NCI-H2227 treated with DMSO at 0.1 percent for 48 hours (cell line): ENCODE measurements around the gene ADD2.
"Not testable (repeated sequence)": the region's sequence is repeated elsewhere in the genome, so short reads cannot be mapped to it uniquely, and the experiment has no call there.

Source experiments
- DNase-seq: peaks from one replicate; lab custom pipeline; 2025; lab: John Stamatoyannopoulos, UW

ADD2 gene

DNA sequence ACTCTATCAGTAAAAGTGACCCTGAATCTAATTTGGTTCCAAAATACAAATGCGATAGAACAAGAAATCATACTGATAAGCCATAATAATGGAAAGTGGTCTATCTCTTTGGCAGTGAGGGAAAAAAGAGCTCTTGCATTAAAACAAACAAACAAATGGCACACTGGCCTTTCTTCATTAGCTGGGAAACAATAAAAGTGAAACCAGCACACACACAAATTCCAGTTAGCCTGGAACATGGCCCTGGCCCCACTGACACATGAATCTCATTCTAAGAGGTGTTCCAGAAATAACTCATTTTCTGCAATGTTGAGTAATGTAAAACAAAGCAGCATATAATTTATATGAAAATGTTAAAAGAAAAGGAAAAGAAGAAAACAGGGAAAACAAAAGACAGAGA is 135.0 kb downstream of the ADD2 start:
- no peak for DNase-seq

DNA sequence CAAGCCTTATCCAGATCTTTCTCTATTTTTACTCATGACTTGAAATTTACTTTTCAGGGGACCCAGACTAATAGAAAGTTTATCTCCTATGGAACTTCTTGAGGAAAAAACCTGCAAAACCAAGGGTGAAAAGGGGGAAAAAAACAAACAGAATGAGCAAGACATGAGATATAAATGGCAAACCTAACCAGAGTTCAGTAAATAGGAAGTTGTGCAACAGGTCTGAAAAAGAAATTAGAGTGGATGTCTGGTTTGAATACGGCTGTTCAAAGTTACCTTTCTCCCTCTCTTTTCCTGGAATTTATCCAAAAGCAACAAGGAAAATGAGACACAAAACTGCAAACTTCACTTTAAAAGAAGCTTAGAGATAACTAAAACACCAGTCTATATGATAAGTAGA is 135.6 kb downstream of the ADD2 start:
- DNase-seq: no peak

DNA sequence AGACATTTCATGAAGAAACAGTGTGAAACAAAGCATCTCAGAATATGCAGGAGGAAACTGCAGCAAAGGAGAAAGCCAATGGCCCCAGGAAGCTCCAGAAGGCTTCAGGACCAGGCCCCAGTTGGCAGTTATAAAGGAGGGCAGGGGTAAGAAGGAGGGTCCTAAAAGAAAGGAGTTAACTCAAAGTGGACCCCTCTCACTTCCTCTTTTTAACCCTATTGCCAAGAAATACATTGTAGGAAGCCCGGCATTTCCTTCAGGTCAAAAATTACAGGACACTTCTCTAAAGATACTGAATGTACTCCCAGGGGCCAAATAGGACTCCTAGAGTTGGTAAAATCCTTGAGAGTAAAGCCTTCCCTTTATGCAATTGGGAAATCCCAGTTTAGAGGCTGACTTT is 137.2 kb downstream of the ADD2 start:
- no peak for DNase-seq

DNA sequence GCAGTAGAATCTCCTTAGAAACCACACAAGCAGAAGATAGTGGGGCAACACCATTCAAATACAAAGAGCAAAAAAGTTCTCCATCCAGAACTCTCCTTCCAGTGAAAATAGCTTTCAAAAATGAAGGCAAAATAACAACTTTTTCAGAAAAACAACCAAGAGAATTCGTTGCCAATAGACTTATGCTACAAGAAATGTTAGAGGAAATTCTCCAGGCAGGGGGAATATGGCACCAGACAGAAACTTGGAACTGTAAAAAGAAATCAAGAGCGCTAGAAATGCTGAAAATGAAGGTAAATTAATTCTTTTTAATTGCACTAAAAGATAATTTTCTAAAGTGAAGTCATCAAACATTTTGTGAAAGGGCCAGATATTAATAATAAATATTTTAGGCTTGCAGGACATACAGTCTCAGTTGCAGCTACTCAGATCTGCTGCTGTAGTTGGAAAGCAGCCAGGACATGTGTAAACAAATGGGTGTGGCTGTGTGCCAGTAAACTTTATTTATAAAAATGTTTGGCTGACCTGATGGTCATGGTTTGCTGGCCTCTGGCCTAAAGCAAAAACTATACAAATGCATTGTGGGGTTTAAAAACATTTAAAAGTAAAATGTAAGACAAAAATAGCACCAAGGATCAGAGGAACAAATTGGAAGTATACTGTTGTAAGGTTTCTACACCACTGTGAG is 140.6 kb downstream of the ADD2 start:
- no peak for DNase-seq

DNA sequence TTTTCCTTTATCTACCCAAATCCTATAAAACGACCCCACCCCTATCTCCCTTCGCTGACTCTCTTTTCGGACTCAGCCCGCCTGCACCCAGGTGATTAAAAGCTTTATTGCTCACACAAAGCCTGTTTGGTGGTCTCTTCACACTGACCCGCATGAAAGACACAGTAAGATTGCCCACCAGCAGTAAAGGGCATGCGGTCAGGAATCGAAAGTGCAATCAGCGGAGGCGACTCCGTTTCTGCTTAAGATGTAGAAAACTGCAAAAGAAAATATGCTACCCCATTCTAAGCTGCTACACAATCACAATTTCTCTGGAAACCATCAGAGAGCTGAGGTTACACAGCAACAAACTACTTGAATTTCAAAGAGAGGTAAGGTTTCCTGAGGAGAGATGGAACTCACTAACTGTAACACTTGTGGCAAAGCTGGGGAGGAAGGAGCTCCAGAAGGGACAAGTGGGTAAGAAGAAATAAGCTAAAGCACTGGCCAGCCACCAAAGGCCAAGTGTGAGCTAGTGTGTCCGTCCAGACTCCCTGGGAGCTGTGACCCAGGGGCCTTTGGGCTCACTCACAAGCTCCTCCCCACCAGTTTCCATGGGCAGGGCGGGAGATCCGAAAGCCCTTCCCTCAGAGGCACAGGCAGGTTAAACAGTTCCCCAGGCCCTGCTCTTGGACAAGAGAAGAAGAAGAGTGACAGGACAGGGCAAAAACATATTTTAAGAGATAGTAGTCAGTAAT is 141.6 kb downstream of the ADD2 start:
- DNase-seq: no peak

DNA sequence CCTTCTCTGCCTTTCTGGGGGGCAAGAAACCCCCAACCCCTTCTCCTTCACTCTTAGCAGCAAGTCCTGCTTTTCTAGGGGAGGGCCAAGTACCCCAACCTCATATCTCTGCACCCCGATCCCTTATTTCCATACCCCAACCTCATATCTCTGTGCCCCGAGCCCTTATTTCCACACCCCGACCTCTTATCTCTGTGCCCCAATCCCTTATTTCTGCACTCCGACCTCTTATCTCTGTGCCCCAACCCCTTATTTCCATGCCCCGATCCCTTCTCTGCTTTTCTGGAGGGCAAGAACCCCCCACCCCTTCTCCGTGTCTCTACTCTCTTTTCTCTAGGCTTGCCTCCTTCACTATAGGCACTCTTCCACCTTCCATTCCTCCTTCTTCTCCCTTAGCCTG is 146.5 kb downstream of the ADD2 start:
- DNase-seq: not testable (repeated sequence)

DNA sequence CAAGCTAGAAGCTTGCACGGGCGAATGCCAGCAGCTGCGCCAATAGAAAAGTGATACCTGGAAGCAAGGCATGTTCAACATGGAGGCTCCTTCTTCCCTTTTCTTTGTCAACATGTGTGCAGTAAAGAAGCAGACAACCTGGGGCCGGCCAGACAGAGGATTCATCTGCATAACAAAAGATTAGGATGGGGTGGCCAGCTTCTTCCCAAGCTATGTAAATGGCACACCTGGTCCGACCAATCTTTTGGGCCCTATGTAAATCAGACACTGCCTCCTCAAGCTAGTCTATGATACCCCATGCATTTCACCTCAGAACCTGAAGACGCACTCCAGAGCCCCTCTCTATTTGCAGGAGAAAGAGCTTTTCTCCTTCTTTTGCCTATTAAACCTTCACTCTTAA is 148.0 kb downstream of the ADD2 start:
- DNase-seq: no peak

DNA sequence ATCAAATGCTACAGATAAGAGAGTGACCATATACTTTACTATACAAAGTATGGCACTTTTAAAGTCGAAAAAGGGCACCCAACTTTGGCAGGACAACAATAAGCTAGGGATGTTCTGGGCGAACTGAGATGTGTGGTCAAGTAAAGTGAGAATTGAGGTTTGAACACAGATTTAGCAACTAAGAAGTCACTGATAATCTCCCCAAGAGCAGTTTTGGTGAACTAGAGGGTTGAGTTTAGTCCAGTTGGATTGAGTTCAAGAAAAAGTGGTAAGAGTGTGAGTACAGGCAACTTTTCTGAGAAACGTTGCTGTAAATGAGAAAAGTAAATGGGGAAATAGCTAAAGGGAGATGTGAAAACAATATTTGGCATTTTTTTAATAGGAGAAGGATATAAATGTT is 148.8 kb downstream of the ADD2 start:
- DNase-seq: no peak

DNA sequence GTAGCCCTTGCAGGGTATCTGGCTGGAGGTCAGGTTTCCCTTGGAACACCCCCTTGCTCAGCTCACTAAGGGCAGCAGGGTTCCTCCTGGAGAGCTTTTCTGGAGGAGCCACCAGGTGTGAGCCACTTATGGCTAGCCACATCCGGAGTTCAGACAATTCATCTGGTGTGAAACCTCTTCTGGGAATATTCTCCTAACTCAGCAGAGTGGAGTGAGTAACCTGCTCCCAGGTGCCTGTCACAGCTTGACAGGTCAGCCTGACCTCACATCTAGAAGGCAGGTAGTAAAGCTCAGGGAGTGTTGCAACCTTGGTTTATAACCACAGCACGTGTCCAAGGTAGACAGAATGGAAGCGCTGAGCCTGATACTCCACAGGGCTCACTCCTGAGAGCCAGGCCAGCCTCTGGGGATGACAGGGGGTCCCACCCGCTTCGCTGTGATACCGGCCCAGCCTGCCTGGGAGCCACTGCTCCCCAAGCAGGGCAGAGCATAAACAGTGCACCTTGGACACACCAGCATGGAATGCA is 151.8 kb downstream of the ADD2 start:
- no peak for DNase-seq

DNA sequence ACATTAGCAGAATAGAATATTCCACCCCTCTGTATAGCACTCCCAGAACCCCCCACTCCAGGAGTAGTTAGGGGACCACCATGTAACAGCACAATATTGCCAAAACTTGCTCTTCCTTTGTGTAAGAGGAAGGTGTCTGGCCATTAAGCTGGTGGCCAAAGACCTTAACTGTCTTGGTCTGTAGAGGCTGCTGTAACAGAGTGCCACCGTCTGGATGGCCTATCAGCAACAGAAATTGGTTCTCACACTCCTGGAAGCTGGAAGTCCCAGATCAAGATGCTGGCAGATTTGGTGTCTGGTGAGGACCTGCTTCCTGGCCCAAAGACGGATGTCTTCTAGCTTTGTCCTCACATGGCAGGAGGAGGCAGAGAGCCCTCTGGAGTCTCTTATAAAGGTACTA is 152.8 kb downstream of the ADD2 start:
- DNase-seq: no peak

DNA sequence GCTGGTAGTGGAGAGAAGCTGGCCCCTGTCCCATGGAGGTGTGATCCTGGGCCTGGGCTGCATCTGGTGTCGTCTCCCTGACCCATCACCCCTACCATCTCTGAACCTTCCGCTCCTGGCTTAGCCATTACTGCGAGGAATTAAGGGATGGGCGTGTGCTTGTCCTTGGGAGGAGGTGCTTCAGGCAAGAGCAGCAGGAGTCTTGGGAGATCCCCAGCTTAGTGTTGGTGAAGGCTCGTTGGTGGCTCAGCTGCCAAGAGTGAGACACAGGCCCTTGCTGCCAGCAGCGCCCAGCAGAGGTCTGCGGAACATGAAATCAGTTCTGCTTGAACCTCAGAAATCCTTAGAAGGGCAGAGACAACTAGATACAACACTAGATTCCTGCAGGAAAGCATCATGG is 154.5 kb downstream of the ADD2 start:
- DNase-seq: no peak

DNA sequence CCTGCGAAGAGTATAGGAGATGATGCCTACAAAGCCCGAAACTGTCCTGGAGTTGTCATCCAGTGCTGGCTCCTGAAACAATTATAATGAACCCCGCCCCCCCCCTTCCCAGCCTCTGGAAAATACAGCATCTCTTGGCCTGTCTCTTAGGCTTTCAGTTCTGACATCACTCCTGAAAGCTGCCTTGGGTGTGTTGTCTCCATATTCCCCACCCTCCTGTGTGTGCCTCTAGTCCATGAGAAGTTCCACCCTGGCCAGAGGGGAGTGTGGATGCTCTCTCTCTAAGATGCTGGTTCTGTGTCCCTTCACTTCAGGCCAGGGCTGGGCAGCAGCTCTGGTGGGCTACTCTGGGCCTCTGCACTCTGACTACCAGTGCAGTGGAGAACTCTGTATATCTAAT is 155.4 kb downstream of the ADD2 start:
- no peak for DNase-seq

DNA sequence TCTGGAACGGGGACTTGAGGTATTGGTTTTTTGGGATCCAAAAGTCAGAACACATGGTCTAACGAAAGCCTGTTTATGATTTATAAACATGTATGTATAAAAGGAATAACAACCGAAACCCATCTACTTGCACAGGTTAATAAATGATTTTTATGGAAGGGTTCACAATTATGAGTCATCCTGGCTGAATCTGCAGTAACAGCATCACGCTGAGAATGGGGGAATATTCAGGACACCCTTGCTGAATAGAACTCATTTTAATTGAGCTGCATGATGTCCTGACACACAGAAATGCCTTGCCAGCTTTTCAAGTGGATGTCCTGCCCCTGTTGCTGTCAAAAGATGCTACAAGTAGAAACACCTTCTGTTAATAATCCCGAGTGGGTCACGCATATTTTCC is 159.6 kb downstream of the ADD2 start:
- no peak for DNase-seq

DNA sequence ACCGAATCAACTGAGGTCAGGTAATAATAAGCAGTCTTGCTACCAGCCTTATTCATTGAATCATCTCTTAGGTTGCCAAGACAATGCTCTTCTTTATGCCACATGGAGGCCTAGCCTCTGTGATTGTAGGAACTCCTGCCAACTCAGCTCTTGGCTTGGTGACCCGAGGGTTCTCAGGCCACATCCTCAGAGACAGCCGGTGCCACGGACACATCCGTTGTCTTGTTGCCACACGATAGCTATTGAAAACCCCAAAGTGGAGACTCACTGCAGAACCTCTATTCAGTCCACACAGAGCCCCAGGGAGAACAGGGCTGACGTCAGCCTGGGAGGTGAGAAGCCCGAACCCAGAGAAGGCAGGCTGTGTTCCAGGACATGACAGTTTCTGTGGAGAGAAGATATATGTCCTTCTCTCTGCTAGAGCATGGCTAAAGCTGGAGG is 160.9 kb downstream of the ADD2 start:
- DNase-seq: no peak
